GM19025 (cell line): ENCODE measurements around the gene FGF16.
"Not testable (repeated sequence)": the region's sequence is repeated elsewhere in the genome, so short reads cannot be mapped to it uniquely, and the experiment has no call there.

Experiments used
- ATAC-seq: cut with Tn5 transposase; IDR thresholded peaks from one replicate; pipeline ENCODE4 v1.9.1; 2021; ENCODE audit warnings: mild to moderate bottlenecking, low read depth, moderate library complexity; ENCODE audit not compliant: unreplicated experiment

FGF16 gene

GRCh38 chrX:77446908-77447652, at the start of gene FGF16:
Gene FGF16, plus strand, starts transcription at chrX:77447389. Its CDS starts 286 bp downstream, at chrX:77447675.
- ATAC-seq = no peak

- ATAC-seq = no peak
Observed at GRCh38 chrX:77398330-77398954, 48.7 kb upstream of the FGF16 start.

- no peak for ATAC-seq
Observed at GRCh38 chrX:77404419-77404818, 42.8 kb upstream of the FGF16 start.

- not testable (repeated sequence) for ATAC-seq
Observed at GRCh38 chrX:77407821-77408220, 39.4 kb upstream of the FGF16 start.

GRCh38 chrX:77412631-77413030, 34.6 kb upstream of the FGF16 start:
- no peak for ATAC-seq

- ATAC-seq = no peak
Observed at GRCh38 chrX:77415161-77415560, 32.0 kb upstream of the FGF16 start.

- no peak for ATAC-seq
Observed at GRCh38 chrX:77415882-77416281, 31.3 kb upstream of the FGF16 start.

- ATAC-seq = no peak
Observed at GRCh38 chrX:77422891-77423648, 24.1 kb upstream of the FGF16 start.

GRCh38 chrX:77426811-77427210, 20.4 kb upstream of the FGF16 start:
- ATAC-seq = no peak

GRCh38 chrX:77427611-77428010, 19.6 kb upstream of the FGF16 start:
- no peak for ATAC-seq

GRCh38 chrX:77428551-77428950, 18.6 kb upstream of the FGF16 start:
- ATAC-seq = no peak

- no peak for ATAC-seq
Observed at GRCh38 chrX:77431227-77431626, 16.0 kb upstream of the FGF16 start.

- no peak for ATAC-seq
Observed at GRCh38 chrX:77433001-77433400, 14.2 kb upstream of the FGF16 start.

- no peak for ATAC-seq
Observed at GRCh38 chrX:77434962-77435361, 12.2 kb upstream of the FGF16 start.

- no peak for ATAC-seq
Observed at GRCh38 chrX:77436271-77436670, 10.9 kb upstream of the FGF16 start.

- no peak for ATAC-seq
Observed at GRCh38 chrX:77436682-77437081, 10.5 kb upstream of the FGF16 start.

GRCh38 chrX:77440330-77440729, 6.9 kb upstream of the FGF16 start:
- no peak for ATAC-seq

GRCh38 chrX:77441033-77441432, 6.2 kb upstream of the FGF16 start:
- no peak for ATAC-seq

- no peak for ATAC-seq
Observed at GRCh38 chrX:77441479-77441878, 5.7 kb upstream of the FGF16 start.

- ATAC-seq = no peak
Observed at GRCh38 chrX:77442728-77443127, 4.5 kb upstream of the FGF16 start.

GRCh38 chrX:77444075-77444474, 3.1 kb upstream of the FGF16 start:
- no peak for ATAC-seq
